GM19397 (cell line): Measurements from ENCODE around the gene ELMOD3.
"Not testable (repeated sequence)": the region's sequence is repeated elsewhere in the genome, so short reads cannot be mapped to it uniquely, and the experiment has no call there.

Experiments
- ATAC-seq: cut with Tn5 transposase; IDR thresholded peaks from one replicate; pipeline ENCODE4 v1.9.1; 2021; ENCODE audit warnings: mild to moderate bottlenecking, moderate library complexity; ENCODE audit not compliant: unreplicated experiment

Gene ELMOD3

DNA sequence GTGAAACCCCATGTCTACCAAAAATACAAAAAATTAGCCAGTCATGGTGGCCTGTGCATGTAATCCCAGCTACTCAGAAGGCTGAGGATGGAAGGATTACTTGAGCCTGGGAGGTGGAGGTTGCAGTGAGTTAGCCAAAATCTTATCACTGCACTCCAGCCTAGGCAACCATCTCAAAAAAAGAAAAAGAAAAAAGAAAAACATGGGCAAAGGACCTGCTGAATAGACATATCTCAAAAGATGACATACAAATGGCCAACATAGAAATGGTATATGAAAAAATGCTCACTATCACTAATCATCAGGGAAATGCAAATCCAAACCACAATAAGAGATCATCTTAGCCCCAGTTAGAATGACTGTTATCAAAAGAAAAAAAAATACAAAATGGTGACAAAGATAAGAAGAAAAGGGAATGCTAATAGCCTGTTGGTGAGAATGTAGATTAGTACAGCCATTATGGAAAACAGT lies 25.4 kb upstream of the ELMOD3 start:
- ATAC-seq, result no peak

DNA sequence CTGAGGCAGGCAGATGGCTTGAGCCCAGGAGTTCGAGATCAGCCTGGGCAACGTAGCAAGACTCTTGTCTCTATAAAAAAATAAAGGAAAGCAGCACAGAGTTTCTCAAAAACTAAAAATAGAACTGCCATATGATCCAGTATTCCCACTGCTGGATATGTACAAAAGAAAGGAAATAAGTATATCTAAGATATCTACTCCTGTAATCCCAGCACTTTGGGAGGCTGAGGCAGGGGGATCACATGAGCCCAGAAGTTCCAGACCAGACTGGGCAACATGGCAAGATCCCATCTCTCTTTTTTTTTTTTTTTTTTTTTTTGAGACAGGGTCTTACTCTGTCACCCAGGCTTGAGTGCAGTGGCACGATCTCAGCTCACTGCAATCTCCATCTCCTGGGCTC lies 24.9 kb upstream of the ELMOD3 start:
- not testable (repeated sequence) for ATAC-seq

GRCh38 chr2:85330839-85331636 lies 23.5 kb upstream of the ELMOD3 start:
- ATAC-seq, result no peak

DNA sequence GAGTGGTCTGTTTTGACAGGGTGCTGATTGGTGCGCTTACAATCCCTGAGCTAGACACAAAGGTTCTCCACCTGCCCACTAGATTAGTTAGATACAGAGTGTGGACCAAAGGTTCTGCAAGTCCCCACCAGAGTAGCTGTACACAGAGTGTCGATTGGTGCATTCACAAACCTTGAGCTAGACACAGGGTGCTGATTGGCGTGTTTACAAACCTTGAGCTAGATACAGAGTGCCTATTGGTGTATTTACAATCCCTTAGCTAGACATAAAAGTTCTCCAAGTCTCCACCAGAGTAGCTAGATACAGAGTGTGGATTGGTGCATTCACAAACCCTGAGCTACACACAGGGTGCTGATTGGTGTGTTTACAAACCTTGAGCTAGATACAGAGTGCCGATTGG lies 20.7 kb upstream of the ELMOD3 start:
- not testable (repeated sequence) for ATAC-seq

- ATAC-seq, result no peak
Measured at GRCh38 chr2:85334928-85335327, 19.6 kb upstream of the ELMOD3 start.

DNA sequence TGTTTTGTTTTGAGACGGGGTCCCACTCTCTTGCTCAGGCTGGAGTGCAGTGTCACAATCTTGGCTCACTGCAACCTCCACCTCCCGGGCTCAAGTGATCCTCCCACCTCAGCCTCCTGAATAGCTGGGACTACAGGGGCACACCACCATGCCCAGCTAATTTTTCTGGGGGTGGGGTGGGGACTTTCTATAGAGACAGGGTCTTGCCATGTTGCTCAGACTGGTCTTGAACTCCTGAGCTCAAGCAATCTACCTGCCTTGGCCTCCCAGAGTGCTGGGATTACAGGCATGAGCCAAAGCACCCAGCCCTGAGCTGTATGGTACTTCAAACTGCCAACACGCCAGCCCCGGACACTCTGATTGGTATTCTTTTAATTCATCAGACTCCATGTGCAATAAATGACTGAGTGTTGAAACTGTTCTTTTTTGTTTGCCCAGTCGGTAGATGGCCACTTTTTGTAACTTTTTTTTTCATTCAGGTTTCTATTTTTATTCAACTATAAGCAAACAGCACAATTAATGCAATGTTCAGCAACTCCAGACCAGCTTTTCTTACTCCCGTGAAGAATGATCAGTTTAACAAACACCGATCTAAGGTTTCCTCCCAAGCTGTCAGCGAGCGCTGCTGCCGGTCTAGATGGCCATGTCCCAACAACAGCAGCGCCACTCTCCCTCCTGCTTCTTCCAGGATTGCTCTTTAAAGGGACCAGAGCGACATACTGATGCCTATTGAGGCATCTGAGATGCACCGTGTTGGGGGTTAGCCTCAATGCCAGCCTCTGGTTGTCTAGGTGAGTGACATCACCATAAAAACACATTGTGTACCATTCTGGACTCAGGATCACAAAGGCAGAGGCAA lies 14.3 kb upstream of the ELMOD3 start:
- ATAC-seq, result no peak

DNA sequence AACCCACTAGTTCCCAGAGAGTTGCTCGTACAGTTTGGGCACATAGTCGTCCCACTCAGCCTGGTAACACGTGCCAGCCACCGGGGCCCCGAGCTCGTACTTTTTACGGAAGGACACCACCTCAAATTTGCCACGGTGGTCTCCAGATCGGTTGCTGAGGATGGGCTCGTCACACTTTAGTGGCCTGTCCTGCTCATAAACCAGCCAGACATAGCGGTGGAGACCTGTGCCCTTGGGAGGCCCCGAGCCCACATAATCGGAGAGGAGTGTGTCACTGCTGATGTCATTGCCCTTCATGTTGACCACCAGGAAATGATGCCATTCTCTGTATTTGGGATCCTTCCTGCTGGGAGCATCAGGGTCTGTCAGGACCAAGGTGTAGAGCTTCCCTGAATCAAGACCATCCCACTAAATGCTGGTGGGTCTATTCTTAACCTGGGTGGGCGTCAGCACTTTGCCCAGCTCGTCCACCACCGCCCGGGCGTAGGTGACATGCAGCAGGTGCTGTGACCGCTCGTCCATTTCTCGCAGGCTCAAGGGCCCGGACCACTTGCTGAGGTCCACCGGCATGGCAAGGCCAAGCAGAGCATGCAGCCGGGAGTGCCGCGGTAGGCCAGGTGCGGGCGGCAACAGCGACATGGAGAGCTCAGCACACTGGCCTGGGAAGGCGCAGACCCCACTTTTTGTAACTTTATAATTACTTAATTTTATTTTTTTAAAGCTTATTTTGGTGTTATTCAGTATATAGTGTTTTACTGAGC lies 13.1 kb upstream of the ELMOD3 start:
- no peak for ATAC-seq

DNA sequence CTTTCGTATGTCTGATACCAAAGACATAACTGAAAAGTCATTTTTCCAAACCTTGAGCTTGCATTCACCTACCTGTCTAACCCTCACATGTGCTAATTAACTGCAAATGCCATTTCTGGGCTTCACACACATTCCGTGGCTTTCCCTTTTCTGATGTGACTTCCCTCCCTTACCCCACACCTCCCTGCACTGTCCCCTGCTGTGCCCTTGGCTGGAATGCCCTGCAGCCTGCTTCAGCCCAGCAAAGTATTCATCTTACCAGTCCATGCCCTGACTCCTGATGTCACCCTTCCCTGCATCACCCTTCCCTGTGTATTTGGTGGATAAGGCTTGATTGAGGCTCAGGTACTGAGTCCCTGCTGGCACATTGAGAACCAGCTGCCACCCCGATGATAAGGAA lies 12.4 kb upstream of the ELMOD3 start:
- ATAC-seq, result no peak

GRCh38 chr2:85343207-85343895 lies 11.2 kb upstream of the ELMOD3 start:
- not testable (repeated sequence) for ATAC-seq

- ATAC-seq, result no peak
Measured at GRCh38 chr2:85344356-85344954, 10.1 kb upstream of the ELMOD3 start.

- ATAC-seq, result no peak
Measured at GRCh38 chr2:85347599-85347998, 7.0 kb upstream of the ELMOD3 start.

- ATAC-seq, result no peak
Measured at GRCh38 chr2:85353876-85354285, 688 bp upstream of the ELMOD3 start.

DNA sequence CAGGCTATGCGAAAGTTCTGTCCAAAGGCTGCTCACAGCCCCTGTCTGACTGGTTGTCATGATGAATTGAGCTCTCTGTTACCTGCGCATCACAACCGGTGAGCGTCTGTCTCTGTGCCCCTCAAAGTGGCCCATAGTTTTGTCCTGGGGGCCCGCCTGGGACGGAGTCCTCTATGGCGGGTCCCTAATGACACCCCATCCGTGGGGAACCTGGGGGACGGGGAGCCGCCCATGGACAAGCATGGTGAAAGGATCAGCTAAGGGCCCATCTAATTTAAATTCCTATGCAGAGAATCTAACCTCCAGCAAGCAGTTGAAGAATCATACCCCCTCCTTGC lies 473 bp downstream of the ELMOD3 start:
- ATAC-seq, result peak; percentile 17

DNA sequence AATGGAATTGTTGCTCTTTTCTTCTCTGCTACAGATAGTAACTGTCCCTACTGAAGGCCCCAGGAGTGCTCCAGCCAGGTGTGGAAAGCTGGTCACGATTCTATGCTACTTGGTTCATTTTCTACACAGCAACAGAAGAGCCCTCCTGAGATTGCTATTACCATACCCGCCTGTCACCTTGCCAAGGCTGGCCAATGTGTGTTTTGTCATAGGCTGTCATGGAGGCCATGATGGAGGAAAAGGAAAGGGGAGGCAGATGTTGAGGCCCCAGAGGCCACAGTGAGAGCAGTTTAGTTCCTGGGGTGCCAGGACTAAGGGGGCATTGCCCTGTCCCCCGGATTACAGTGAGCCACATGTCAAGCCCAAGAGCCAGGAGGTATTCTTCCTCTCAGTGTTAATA lies 952 bp downstream of the ELMOD3 start:
- ATAC-seq, result no peak

GRCh38 chr2:85356186-85356585 lies 1.6 kb downstream of the ELMOD3 start:
- ATAC-seq, result no peak

DNA sequence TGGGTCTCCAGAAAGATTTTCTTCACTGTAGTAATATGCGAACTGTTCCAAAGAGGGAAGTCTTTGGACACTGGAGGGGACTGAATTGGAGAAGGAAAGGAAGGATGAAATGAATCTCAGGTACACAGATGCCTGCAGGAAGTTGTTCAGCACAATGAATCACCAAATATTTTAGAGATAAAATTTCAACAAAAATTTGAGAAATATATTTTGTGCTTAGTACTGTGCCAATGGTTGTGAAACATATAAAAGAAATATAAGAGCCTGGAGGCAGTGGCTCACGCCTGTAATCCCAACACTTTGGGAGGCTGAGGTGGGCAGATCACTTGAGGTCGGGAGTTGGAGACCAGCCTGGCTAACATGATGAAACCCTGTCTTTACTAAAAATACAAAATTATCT lies 3.2 kb downstream of the ELMOD3 start:
- no peak for ATAC-seq

- ATAC-seq, result not testable (repeated sequence)
Measured at GRCh38 chr2:85362653-85363387, 8.3 kb downstream of the ELMOD3 start.

- ATAC-seq, result no peak
Measured at GRCh38 chr2:85367180-85367579, 12.6 kb downstream of the ELMOD3 start.

DNA sequence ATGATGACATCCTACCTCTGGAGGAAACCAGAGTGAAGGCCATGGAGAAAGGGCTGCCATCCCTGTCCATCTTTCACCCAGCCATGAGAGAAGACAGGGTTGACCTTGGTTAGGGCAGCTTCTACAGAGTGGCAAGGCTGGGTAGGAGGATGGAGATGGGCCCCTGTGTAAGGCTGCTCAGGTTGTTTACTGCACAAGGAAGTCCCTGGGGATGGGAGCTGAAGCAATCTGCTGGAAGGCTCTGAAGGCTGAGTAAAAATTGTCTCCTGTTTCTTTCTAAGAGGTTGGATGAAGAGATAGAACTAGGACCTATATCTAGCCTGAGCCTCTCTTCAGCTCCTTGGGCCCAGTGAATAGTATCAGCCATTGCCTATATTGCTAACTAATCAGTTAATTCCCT lies 14.4 kb downstream of the ELMOD3 start:
- no peak for ATAC-seq

- ATAC-seq, result no peak
Measured at GRCh38 chr2:85369500-85369899, 14.9 kb downstream of the ELMOD3 start.
